MM.1S (cell line): ENCODE data around the gene RSPH3.
"Not testable (repeated sequence)": the region's sequence is repeated elsewhere in the genome, so short reads cannot be mapped to it uniquely, and the experiment has no call there.

Experiments
- DNase-seq: peaks from one replicate; pipeline ENCODE4 v3.0.0-alpha.2; 2015
- H2AFZ ChIP-seq: fragments of 300-600 bp; sonication (generic); 2 replicates; pipeline ENCODE4 v1.6.0; 2016; ENCODE audit warnings: antibody characterized with exemption, low read length
- H3F3A ChIP-seq: fragments of 300-600 bp; sonication (generic); 2 replicates; pipeline ENCODE4 v1.6.1; 2016; ENCODE audit warnings: mild to moderate bottlenecking, antibody characterized with exemption, low read length, moderate library complexity, mixed read lengths; ENCODE audit not compliant: insufficient read depth
- H3K27ac ChIP-seq: fragments of 300-600 bp; sonication (generic); 2 replicates; pipeline ENCODE4 v1.5.1; 2016; ENCODE audit warnings: mild to moderate bottlenecking, low read length
- H3K27me3 ChIP-seq: fragments of 300-600 bp; sonication (generic); replicated peaks from 2 replicates; pipeline ENCODE4 v1.6.0; 2016; ENCODE audit warnings: low read length; ENCODE audit not compliant: insufficient read depth
- H3K36me3 ChIP-seq: fragments of 300-600 bp; sonication (generic); replicated peaks from 2 replicates; pipeline ENCODE4 v1.6.1; 2016; ENCODE audit warnings: mild to moderate bottlenecking, low read length, mixed read lengths; ENCODE audit not compliant: insufficient read depth
- H3K4me1 ChIP-seq: fragments of 300-600 bp; sonication (generic); 2 replicates; pipeline ENCODE4 v1.6.1; 2016; ENCODE audit warnings: low read length, mixed read lengths
- H3K4me2 ChIP-seq: fragments of 300-600 bp; sonication (generic); 2 replicates; pipeline ENCODE4 v1.6.0; 2016; ENCODE audit warnings: low read depth, low read length
- H3K4me3 ChIP-seq: fragments of 300-600 bp; sonication (generic); 2 replicates; pipeline ENCODE4 v1.5.1; 2016; ENCODE audit warnings: low read length, mixed read lengths
- H3K79me2 ChIP-seq: fragments of 300-600 bp; sonication (generic); 2 replicates; pipeline ENCODE4 v1.6.1; 2016; ENCODE audit warnings: mixed run types, low read length, mixed read lengths
- H3K9ac ChIP-seq: fragments of 300-600 bp; sonication (generic); 2 replicates; pipeline ENCODE4 v1.6.1; 2016; ENCODE audit warnings: low read length, mixed read lengths
- H3K9me2 ChIP-seq: fragments of 300-600 bp; sonication (generic); replicated peaks from 2 replicates; pipeline ENCODE4 v1.6.1; 2016; ENCODE audit warnings: mild to moderate bottlenecking, low read length, mixed read lengths; ENCODE audit not compliant: insufficient read depth
- H3K9me3 ChIP-seq: fragments of 300-600 bp; sonication (generic); replicated peaks from 2 replicates; pipeline ENCODE4 v1.6.1; 2016; ENCODE audit warnings: mild to moderate bottlenecking, low read length, mixed read lengths; ENCODE audit not compliant: insufficient read depth
- H4K20me1 ChIP-seq: fragments of 300-600 bp; sonication (generic); 2 replicates; pipeline ENCODE4 v1.6.1; 2016; ENCODE audit warnings: mild to moderate bottlenecking, low read length, moderate library complexity, mixed read lengths; ENCODE audit not compliant: insufficient read depth
- EZH2 ChIP-seq: fragments of 300-600 bp; sonication (generic); optimal IDR thresholded peaks from 2 replicates; pipeline ENCODE3; 2017; ENCODE audit warnings: low read depth, mild to moderate bottlenecking, antibody characterized with exemption, low read length, mixed read lengths
- EZH2phosphoT487 ChIP-seq: fragments of 300-600 bp; sonication (generic); IDR thresholded peaks from 2 replicates; pipeline ENCODE4 v1.6.1; 2018; ENCODE audit warnings: antibody characterized with exemption, low read length
- TF ChIP-seq, protein P1 (sequence below): fragments of 300-600 bp; sonication (generic); IDR thresholded peaks from 2 replicates; pipeline ENCODE4 v1.5.1; 2016; ENCODE audit warnings: antibody characterized with exemption, low read length, mixed read lengths

Gene RSPH3

DNA sequence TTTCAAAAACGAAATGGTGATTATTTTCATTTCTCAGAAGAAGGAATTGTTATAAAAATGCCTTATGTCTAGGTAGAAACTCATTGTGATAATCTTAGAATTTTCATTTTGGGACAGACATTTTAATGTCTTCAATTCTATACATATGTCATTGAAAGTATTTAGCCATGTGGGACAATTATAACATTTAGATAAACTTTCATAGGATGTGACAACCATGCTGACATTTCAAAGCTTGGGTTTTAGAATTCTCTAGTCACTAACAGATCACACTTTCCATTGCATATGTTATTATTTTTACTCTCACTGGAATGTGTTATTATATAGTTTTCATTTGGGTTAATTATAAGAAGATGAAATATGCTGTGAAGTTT is 39.9 kb upstream of the RSPH3 start:
- H3K27me3 ChIP-seq = no peaks in the 10 kb centered on the region
- DNase-seq = no peak
- peaks cover 25% of the 10 kb centered on the region for H3F3A ChIP-seq
- H3K4me1 ChIP-seq = peaks cover 31% of the 10 kb centered on the region
- H3K27ac ChIP-seq = peak overlapping the region; percentile 95
- H3K79me2 ChIP-seq = no peaks in the 10 kb centered on the region
- H4K20me1 ChIP-seq = no peaks in the 10 kb centered on the region
- H3K9ac ChIP-seq = peak overlapping the region; percentile 22; the same call in 1 of the 2 replicates
- H3K36me3 ChIP-seq = no peaks in the 10 kb centered on the region
- no peak overlapping the region for H2AFZ ChIP-seq
- no peaks in the 10 kb centered on the region for H3K9me3 ChIP-seq
- no peak for TF ChIP-seq EZH2
- TF ChIP-seq, protein P1, sequence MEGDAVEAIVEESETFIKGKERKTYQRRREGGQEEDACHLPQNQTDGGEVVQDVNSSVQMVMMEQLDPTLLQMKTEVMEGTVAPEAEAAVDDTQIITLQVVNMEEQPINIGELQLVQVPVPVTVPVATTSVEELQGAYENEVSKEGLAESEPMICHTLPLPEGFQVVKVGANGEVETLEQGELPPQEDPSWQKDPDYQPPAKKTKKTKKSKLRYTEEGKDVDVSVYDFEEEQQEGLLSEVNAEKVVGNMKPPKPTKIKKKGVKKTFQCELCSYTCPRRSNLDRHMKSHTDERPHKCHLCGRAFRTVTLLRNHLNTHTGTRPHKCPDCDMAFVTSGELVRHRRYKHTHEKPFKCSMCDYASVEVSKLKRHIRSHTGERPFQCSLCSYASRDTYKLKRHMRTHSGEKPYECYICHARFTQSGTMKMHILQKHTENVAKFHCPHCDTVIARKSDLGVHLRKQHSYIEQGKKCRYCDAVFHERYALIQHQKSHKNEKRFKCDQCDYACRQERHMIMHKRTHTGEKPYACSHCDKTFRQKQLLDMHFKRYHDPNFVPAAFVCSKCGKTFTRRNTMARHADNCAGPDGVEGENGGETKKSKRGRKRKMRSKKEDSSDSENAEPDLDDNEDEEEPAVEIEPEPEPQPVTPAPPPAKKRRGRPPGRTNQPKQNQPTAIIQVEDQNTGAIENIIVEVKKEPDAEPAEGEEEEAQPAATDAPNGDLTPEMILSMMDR = no peak
- no peak for TF ChIP-seq EZH2phosphoT487
- H3K4me3 ChIP-seq = peak overlapping the region; percentile 14
- no peaks in the 10 kb centered on the region for H3K9me2 ChIP-seq
- peak overlapping the region; percentile 69 for H3K4me2 ChIP-seq

GRCh38 chr6:159038914-159039884 is 39.2 kb upstream of the RSPH3 start:
- Histone ChIP-seq H3K9me2 (no peaks in the 10 kb centered on the region), H3K27me3 (no peaks in the 10 kb centered on the region), H3K36me3 (no peaks in the 10 kb centered on the region), H3F3A (peaks cover 27% of the 10 kb centered on the region), H3K4me3 (peak overlapping the region; percentile 14), H3K79me2 (no peaks in the 10 kb centered on the region), H3K9me3 (no peaks in the 10 kb centered on the region), H3K27ac (peak overlapping the region; percentile 95), H3K9ac (peak overlapping the region; percentile 55), H3K4me1 (peaks cover 36% of the 10 kb centered on the region), H4K20me1 (no peaks in the 10 kb centered on the region), H2AFZ (no peak overlapping the region), H3K4me2 (peak overlapping the region; percentile 69)
- peak; percentile 78 for DNase-seq
- no peak for TF ChIP-seq EZH2
- no peak for TF ChIP-seq EZH2phosphoT487
- TF ChIP-seq, protein P1 = no peak

- not testable (repeated sequence) for H3K79me2 ChIP-seq, H3K36me3 ChIP-seq, H3K4me3 ChIP-seq, H4K20me1 ChIP-seq, H2AFZ ChIP-seq, H3K9me3 ChIP-seq, H3K9me2 ChIP-seq, H3K27me3 ChIP-seq
- peaks cover 37% of the 10 kb centered on the region for H3K4me1 ChIP-seq
- peak overlapping the region; percentile 95; the same call in 1 of the 2 replicates for H3K27ac ChIP-seq
- peaks cover 34% of the 10 kb centered on the region for H3F3A ChIP-seq
- peak overlapping the region; percentile 69; the same call in 1 of the 2 replicates for H3K4me2 ChIP-seq
- DNase-seq = peak; percentile 19
- peak overlapping the region; percentile 18; the same call in 1 of the 2 replicates for H3K9ac ChIP-seq
Measured at GRCh38 chr6:159038318-159038717, 38.3 kb upstream of the RSPH3 start.

- Histone ChIP-seq H3K9me3 (no peaks in the 10 kb centered on the region), H3K9ac (peak overlapping the region; percentile 18; the same call in 1 of the 2 replicates), H3K9me2 (no peaks in the 10 kb centered on the region), H3K79me2 (no peaks in the 10 kb centered on the region), H3K27ac (peak overlapping the region; percentile 95; the same call in 1 of the 2 replicates), H3F3A (peaks cover 37% of the 10 kb centered on the region), H3K4me2 (peak overlapping the region; percentile 69; the same call in 1 of the 2 replicates), H4K20me1 (no peaks in the 10 kb centered on the region), H2AFZ (no peak overlapping the region), H3K4me1 (peaks cover 40% of the 10 kb centered on the region), H3K36me3 (no peaks in the 10 kb centered on the region), H3K27me3 (no peaks in the 10 kb centered on the region), H3K4me3 (no peak overlapping the region)
- no peak for TF ChIP-seq EZH2
- TF ChIP-seq EZH2phosphoT487 = no peak
- TF ChIP-seq, protein P1 = no peak
- DNase-seq = no peak
Measured at GRCh38 chr6:159037756-159038290, 37.8 kb upstream of the RSPH3 start.
